COLO668 (cell line): ENCODE results near the gene CRLF3.
"Not testable (repeated sequence)": the region's sequence is repeated elsewhere in the genome, so short reads cannot be mapped to it uniquely, and the experiment has no call there.

Source experiments
- DNase-seq: peaks from one replicate; lab custom pipeline; 2025; ENCODE audit not compliant: unreplicated experiment; lab: John Stamatoyannopoulos, UW

Gene CRLF3

GRCh38 chr17:30824356-30825145 is at the start of gene CRLF3:
CRLF3 (minus strand) TSS chr17:30824692; CDS start chr17:30824651, 41 bp downstream.
- DNase-seq: peak; percentile 93

GRCh38 chr17:30869005-30869404 is 44.5 kb upstream of the CRLF3 start:
- DNase-seq: no peak

- no peak for DNase-seq
Measured at GRCh38 chr17:30864636-30865035, 40.1 kb upstream of the CRLF3 start.

GRCh38 chr17:30858556-30859250 is 34.2 kb upstream of the CRLF3 start:
- no peak for DNase-seq

- DNase-seq: no peak
Measured at GRCh38 chr17:30854146-30854545, 29.7 kb upstream of the CRLF3 start.

GRCh38 chr17:30848021-30848420 is 23.5 kb upstream of the CRLF3 start:
- no peak for DNase-seq

- no peak for DNase-seq
Measured at GRCh38 chr17:30840771-30841170, 16.3 kb upstream of the CRLF3 start.

- DNase-seq: no peak
Measured at GRCh38 chr17:30838202-30838807, 13.8 kb upstream of the CRLF3 start.

GRCh38 chr17:30832438-30833124 is 8.1 kb upstream of the CRLF3 start:
- DNase-seq: no peak

GRCh38 chr17:30831663-30832437 is 7.4 kb upstream of the CRLF3 start, which contains the start of gene ATAD5:
ATAD5 (plus strand) TSS chr17:30831966; CDS start chr17:30832348, 382 bp downstream.
- DNase-seq: peak; percentile 88

GRCh38 chr17:30831257-30831656 is 6.8 kb upstream of the CRLF3 start:
- DNase-seq: no peak

- DNase-seq: no peak
Measured at GRCh38 chr17:30829022-30829421, 4.5 kb upstream of the CRLF3 start.

- DNase-seq: no peak
Measured at GRCh38 chr17:30827082-30827481, 2.6 kb upstream of the CRLF3 start.

GRCh38 chr17:30824002-30824355 is 513 bp downstream of the CRLF3 start:
- DNase-seq: no peak

- DNase-seq: no peak
Measured at GRCh38 chr17:30823421-30823820, 1.1 kb downstream of the CRLF3 start.

GRCh38 chr17:30822919-30823318 is 1.6 kb downstream of the CRLF3 start:
- not testable (repeated sequence) for DNase-seq

- no peak for DNase-seq
Measured at GRCh38 chr17:30821871-30822723, 2.4 kb downstream of the CRLF3 start.

- DNase-seq: no peak
Measured at GRCh38 chr17:30819971-30820705, 4.4 kb downstream of the CRLF3 start.

GRCh38 chr17:30816165-30816564 is 8.3 kb downstream of the CRLF3 start:
- no peak for DNase-seq
